Endothelial cell of umbilical vein (primary cell): Measurements from ENCODE around the gene KRT15. TPM values are rescaled to one million over a fixed set of nuclear protein-coding genes. Genes with fewer than 3 reads are reported as not detected.

Experiments
- BruUV-seq: library from RNA; stranded (reverse); fragments of 400-500 nt; replicated peaks from 2 replicates; lab custom pipeline; 2021; lab: Mats Ljungman, UMichigan
- CTCF ChIA-PET: fragments of 300-600, 350-600 bp; sonication (Branson Sonifier 250); formaldehyde crosslinking; loops from one replicate; lab custom pipeline; 2021; ENCODE audit warnings: antibody characterized with exemption, inconsistent platforms; lab: Charles Lee
- POLR2A ChIA-PET: fragments of 300-600, 350-600 bp; sonication (Branson Sonifier 250); formaldehyde crosslinking; loops from one replicate; lab custom pipeline; 2021; ENCODE audit warnings: antibody characterized with exemption, inconsistent platforms; lab: Charles Lee
- DNase-seq: peaks from one replicate; pipeline ENCODE4 v3.0.0-alpha.2; 2011; ENCODE audit warnings: low read depth, low spot score
- FAIRE-seq: peaks from 2 replicates; lab custom pipeline; 2011; peaks lifted over from hg19 to GRCh38; lab: Jason Lieb, UNC
- H2AFZ ChIP-seq: 2 replicates; pipeline ENCODE4 v1.6.0; 2012; ENCODE audit warnings: low read depth, low read length, control low read depth, inconsistent platforms
- H3K27ac ChIP-seq: 2 replicates; pipeline ENCODE4 v1.5.1; 2011; ENCODE audit warnings: low read depth, mild to moderate bottlenecking, control low read depth, low read length, moderate library complexity; ENCODE audit not compliant: insufficient read depth
- H3K27me3 ChIP-seq, 2 experiments: 2 replicates each; pipeline versions ENCODE4 v1.6.0 to v1.6.1; 2011; ENCODE audit warnings: low read length in 2 of 2, mixed read lengths in 1 of 2; ENCODE audit not compliant: control insufficient read depth in 2 of 2, insufficient read depth in 2 of 2
- H3K36me3 ChIP-seq, 2 experiments: 2 replicates in 1 of 2; 3 replicates in 1 of 2; pipeline ENCODE4 v1.5.1; 2011; ENCODE audit warnings: low read length in 2 of 2, mild to moderate bottlenecking in 1 of 2, moderate library complexity in 1 of 2; ENCODE audit not compliant: control insufficient read depth in 2 of 2, insufficient read depth in 2 of 2; ENCODE audit errors: extremely low read depth in 1 of 2
- H3K4me1 ChIP-seq: 3 replicates; pipeline ENCODE4 v1.5.1; 2011; ENCODE audit warnings: mild to moderate bottlenecking, low read length; ENCODE audit not compliant: control insufficient read depth, insufficient read depth; ENCODE audit errors: extremely low read depth
- H3K4me2 ChIP-seq: 2 replicates; pipeline ENCODE4 v1.6.1; 2011; ENCODE audit warnings: low read length, control low read depth, mixed read lengths; ENCODE audit not compliant: insufficient read depth
- H3K4me3 ChIP-seq, 3 experiments: fragments of 200-600 bp in 1 of 3; sonication (generic), shearing (Covaris generic) in 1 of 3; replicated peaks in 1 of 3; 2 replicates each; pipeline ENCODE4 v1.5.1; 2011 to 2016; ENCODE audit warnings: control low read depth in 3 of 3, low read length in 3 of 3, mild to moderate bottlenecking in 2 of 3, inconsistent platforms in 1 of 3, low read depth in 1 of 3, moderate library complexity in 1 of 3; ENCODE audit not compliant: insufficient read depth in 1 of 3
- H3K79me2 ChIP-seq: 2 replicates; pipeline ENCODE4 v1.6.0; 2012; ENCODE audit warnings: low read length, inconsistent platforms; ENCODE audit not compliant: control insufficient read depth, insufficient read depth
- H3K9ac ChIP-seq: replicated peaks from 2 replicates; pipeline ENCODE3; 2011; ENCODE audit warnings: low read length, control low read depth; ENCODE audit not compliant: insufficient read depth; ENCODE audit errors: extremely low read depth
- H3K9me1 ChIP-seq: replicated peaks from 3 replicates; pipeline ENCODE4 v1.6.0; 2011; ENCODE audit warnings: mild to moderate bottlenecking, low read length; ENCODE audit not compliant: control insufficient read depth, insufficient read depth; ENCODE audit errors: extremely low read depth
- H3K9me3 ChIP-seq: replicated peaks from 2 replicates; pipeline ENCODE4 v1.5.1; 2012; ENCODE audit warnings: low read length, inconsistent platforms; ENCODE audit not compliant: control insufficient read depth, insufficient read depth
- H4K20me1 ChIP-seq: replicated peaks from 2 replicates; pipeline ENCODE3; 2011; ENCODE audit warnings: mild to moderate bottlenecking, low read length; ENCODE audit not compliant: control insufficient read depth, insufficient read depth; ENCODE audit errors: extremely low read depth
- EZH2 ChIP-seq: IDR thresholded peaks from 2 replicates; pipeline ENCODE4 v1.6.1; 2012; ENCODE audit warnings: borderline replicate concordance, low read depth, mild to moderate bottlenecking, moderate library complexity, low read length, inconsistent platforms; ENCODE audit not compliant: severe bottlenecking
- JUN ChIP-seq: IDR thresholded peaks from 2 replicates; pipeline ENCODE4 v1.6.1; 2011; ENCODE audit warnings: borderline replicate concordance, low read depth; ENCODE audit not compliant: insufficient read length, insufficient read depth
- MYC ChIP-seq: IDR thresholded peaks from one replicate; pipeline ENCODE4 v1.6.1; 2011; ENCODE audit warnings: mild to moderate bottlenecking, low read depth, low read length
- POLR2AphosphoS5 ChIP-seq: IDR thresholded peaks from 2 replicates; pipeline ENCODE4 v1.6.1; 2012; ENCODE audit warnings: low read depth, mild to moderate bottlenecking, control low read depth, low read length, moderate library complexity; ENCODE audit not compliant: insufficient read depth
- dilution Hi-C: fragments of 300-500 bp; cut with MboI; formaldehyde crosslinking; loops from one replicate; pipeline ENCODE4 v1.15.0; 2019; ENCODE audit warnings: low sequenced_read_pairs; ENCODE audit not compliant: extremely low pct_ligation_motif_present
- intact Hi-C: fragments of 100-400 bp; cut with micrococcal nuclease; formaldehyde crosslinking; loops from one replicate; pipeline ENCODE4 v1.10.0; 2022
- polyA plus RNA-seq, 4 experiments: library from polyadenylated mRNA; depleted of rRNA in 3 of 4; stranded (reverse) in 3 of 4; unstranded in 1 of 4; fragments of >200 nt; gene quantifications; 2 replicates each; pipeline versions ENCODE4 v1.2.1 to v1.2.3, GENCODE V29; 2011 to 2012; ENCODE audit warnings: missing spikeins in 1 of 4
- total RNA-seq: library from RNA; stranded (reverse); gene quantifications from 2 replicates; pipeline ENCODE4 v1.2.3, GENCODE V29; 2021
- TF ChIP-seq, protein P1 (sequence below), 2 donors: IDR thresholded peaks; 1 replicate in 1 of 2; 2 replicates in 1 of 2; pipeline ENCODE4 v1.5.1; 2011; ENCODE audit warnings: low read length in 2 of 2, mild to moderate bottlenecking in 2 of 2, moderate library complexity in 2 of 2, control low read depth in 1 of 2, inconsistent platforms in 1 of 2, low read depth in 1 of 2; ENCODE audit not compliant: insufficient read depth in 1 of 2; ENCODE audit errors: extremely low read depth in 1 of 2

KRT15 gene
- total and polyA plus RNA-seq, 2 donors (not counting 3 experiments of a cell fraction or from before 2014, with no cell fraction given), result 0.68 to 2.8 TPM

GRCh38 chr17:41486809-41487530 is 31.7 kb downstream of the KRT15 start:
- BruUV-seq, result no TSS peak
- H4K20me1 ChIP-seq, result no peaks in the 10 kb centered on the region

More at GRCh38 chr17:41486809-41487530, 31.7 kb downstream of the KRT15 start:
- no peak overlapping the region for H3K4me2 ChIP-seq
- intact Hi-C loops (loop anchor here (1.0 to 2.0 kb wide), 4 partner anchors 9 to 180 kb away; no protein-coding TSS in a partner anchor), dilution Hi-C loops (no loop called here)
- H3K4me1 ChIP-seq, result no peaks in the 10 kb centered on the region
- no peaks in the 10 kb centered on the region for H3K27me3 ChIP-seq
- FAIRE-seq (peak; percentile 48), DNase-seq (peak; percentile 28)
- no peaks in the 10 kb centered on the region for H3K9me1 ChIP-seq
- no peak overlapping the region for H3K4me3 ChIP-seq
- POLR2A ChIA-PET, result no interaction called here
- H3K9ac ChIP-seq, result no peak overlapping the region
- H3K36me3 ChIP-seq, result no peaks in the 10 kb centered on the region
- H3K79me2 ChIP-seq, result no peaks in the 10 kb centered on the region
- TF ChIP-seq, protein P1, sequence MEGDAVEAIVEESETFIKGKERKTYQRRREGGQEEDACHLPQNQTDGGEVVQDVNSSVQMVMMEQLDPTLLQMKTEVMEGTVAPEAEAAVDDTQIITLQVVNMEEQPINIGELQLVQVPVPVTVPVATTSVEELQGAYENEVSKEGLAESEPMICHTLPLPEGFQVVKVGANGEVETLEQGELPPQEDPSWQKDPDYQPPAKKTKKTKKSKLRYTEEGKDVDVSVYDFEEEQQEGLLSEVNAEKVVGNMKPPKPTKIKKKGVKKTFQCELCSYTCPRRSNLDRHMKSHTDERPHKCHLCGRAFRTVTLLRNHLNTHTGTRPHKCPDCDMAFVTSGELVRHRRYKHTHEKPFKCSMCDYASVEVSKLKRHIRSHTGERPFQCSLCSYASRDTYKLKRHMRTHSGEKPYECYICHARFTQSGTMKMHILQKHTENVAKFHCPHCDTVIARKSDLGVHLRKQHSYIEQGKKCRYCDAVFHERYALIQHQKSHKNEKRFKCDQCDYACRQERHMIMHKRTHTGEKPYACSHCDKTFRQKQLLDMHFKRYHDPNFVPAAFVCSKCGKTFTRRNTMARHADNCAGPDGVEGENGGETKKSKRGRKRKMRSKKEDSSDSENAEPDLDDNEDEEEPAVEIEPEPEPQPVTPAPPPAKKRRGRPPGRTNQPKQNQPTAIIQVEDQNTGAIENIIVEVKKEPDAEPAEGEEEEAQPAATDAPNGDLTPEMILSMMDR (IDR thresholded peaks at IDR 0.05; ENCODE audit: extremely low read depth in 1 of 2, insufficient read depth in 1 of 2, low read depth in 1 of 2, low read length in 2 of 2), result peak; percentile 65 to 80
- TF ChIP-seq JUN (no peak), POLR2AphosphoS5 (no peak), EZH2 (no peak), MYC (no peak)
- no peak overlapping the region for H3K27ac ChIP-seq
- H3K9me3 ChIP-seq, result no peaks in the 10 kb centered on the region
- H2AFZ ChIP-seq, result no peak overlapping the region
- CTCF ChIA-PET, result interaction anchor here (0.6 to 22.3 kb wide), 21 partner anchors 9 to 630 kb away, joined by 3 to 350 read pairs (median 5); partner anchors contain the start of gene KRT32
